Left ventricle myocardium superior (tissue), 1 donor: ENCODE data around the gene KHDRBS2. TPM values are rescaled to one million over a fixed set of nuclear protein-coding genes. Genes with fewer than 3 reads are reported as not detected.
"Not testable (repeated sequence)": the region's sequence is repeated elsewhere in the genome, so short reads cannot be mapped to it uniquely, and the experiment has no call there.

Source experiments
- ATAC-seq: fragments of 200-7000 bp; cut with Tn5 transposase; one replicate; pipeline ENCODE4 v1.9.1; 2020; ENCODE audit warnings: mild to moderate bottlenecking, moderate library complexity
- DNase-seq: peaks from one replicate; pipeline ENCODE4 v3.0.0-alpha.2; 2020
- intact Hi-C: fragments of 100-400 bp; cut with micrococcal nuclease; formaldehyde crosslinking; loops from one replicate; pipeline ENCODE4 v1.11.0; 2022
- total RNA-seq: library from RNA; stranded (reverse); fragmentation: NEBNext Ultra II Directional; extraction: Animal tissue kit (Norgen Biotek cat#: 25700); gene quantifications from one replicate; pipeline ENCODE4 v1.2.1, GENCODE V29; 2021
- donor health status: DM: no; HTN: yes; CAD: no; lungs with severe emphysema.

Gene KHDRBS2
- total RNA-seq, 1 donor from 2014 or later, result not detected

DNA sequence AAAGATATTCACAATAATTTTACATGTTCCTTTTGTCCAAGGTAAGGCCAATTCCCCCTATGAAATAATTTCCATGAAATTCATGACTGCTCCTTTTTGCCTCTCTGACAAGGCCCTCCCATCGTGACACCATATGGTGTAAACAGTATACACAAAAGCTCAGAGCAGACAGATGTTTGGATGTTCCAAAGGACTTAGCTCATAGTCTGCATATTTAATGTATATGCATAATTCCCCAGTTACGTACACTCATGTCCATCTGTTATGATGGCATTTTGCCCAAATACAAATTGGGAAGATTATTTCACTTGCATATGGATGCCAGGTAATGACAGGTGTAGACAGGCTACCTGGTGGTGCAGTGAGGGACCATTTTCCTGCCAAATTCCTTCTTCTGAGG lies 376.5 kb downstream of the KHDRBS2 start:
- intact Hi-C loops, result no loop called here
- ATAC-seq (no peak), DNase-seq (no peak)

DNA sequence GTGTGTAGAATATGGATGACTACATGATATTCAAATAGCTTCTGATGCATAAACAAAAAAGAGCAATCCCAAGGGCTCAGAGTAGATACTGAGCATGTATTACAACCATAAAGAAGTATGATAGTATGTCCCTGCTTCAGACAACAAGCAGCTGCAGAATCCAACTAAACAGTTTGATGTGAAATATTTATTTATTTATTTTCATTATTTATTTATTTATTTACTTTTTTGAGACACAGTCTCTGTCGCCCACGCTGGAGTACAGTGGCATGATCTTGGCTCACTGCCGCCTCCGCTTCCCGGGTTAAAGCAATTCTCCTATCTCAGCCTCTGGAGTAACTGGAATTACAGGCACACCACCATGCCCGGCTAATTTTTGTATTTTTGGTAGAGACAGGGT lies 384.3 kb downstream of the KHDRBS2 start:
- intact Hi-C loops, result no loop called here
- ATAC-seq (no peak), DNase-seq (no peak)

DNA sequence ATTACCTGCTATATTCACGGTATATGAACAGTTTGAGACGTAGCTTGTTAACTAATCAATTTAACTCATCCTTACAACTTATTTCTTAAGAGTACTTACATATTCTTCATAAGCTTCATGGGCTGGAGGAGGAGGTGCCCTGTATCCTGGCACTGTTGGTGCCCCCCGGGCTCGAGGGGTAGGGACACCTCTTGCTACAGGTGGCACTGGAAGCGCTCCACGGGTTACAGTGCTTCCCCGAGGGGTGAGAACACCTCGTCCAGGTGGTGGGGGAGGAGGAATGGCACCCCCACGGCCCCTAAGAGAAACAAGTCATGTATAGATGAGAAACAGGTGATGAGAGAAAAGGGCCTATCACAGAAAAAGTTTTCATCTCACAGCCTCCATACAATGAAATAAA lies 391.5 kb downstream of the KHDRBS2 start:
- ATAC-seq (no peak), DNase-seq (no peak)
- intact Hi-C loops, result no loop called here

DNA sequence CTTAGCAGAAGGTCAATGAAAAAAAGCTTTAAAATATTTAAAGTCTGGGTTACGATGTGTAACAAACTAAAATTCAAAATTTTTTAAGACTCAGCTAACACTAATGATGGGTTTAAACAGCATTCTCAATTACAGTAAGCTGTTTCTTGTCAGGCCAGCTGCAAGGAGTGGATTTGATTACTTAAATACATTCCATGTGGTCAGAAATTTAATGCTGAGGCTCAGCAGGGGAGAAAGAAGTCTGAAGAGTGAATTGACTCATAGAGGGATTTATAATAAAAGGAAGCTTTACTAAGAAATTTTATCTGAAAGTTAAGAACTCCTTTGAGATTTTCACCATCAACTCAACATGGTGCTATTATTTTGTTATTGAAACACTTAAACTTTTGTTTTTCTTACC lies 398.6 kb downstream of the KHDRBS2 start:
- DNase-seq (no peak), ATAC-seq (no peak)
- intact Hi-C loops, result no loop called here

DNA sequence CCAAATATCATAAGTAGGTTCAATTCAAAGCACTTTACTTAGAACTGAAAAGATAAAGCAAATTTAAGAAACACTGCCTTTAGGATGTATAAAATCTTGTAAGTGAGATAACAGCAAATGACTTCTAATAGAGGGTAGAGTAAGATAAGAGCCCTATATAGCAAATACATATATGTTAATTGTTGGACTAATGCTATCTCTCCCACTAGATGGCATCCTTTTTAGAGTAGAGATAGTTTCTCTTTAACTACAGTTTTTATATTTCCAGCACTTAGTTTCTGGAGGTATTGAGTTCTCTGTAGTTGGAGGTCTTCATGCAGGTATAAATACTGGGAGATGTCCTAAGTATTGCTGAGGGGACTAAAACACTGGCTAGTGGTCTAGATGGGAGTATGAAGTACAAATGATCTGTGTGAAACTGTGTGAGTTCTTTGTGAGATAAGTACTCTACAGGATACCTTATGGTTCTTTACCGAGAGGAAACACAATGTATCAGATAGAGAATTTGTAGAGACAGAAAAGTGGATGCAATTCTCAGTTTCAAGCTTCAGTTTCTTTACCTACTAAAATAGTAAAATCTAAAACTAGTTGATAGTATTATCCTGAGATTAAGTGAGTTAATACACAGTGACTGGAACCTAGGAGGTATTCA lies 399.3 kb downstream of the KHDRBS2 start:
- intact Hi-C loops, result no loop called here
- ATAC-seq (no peak), DNase-seq (no peak)

DNA sequence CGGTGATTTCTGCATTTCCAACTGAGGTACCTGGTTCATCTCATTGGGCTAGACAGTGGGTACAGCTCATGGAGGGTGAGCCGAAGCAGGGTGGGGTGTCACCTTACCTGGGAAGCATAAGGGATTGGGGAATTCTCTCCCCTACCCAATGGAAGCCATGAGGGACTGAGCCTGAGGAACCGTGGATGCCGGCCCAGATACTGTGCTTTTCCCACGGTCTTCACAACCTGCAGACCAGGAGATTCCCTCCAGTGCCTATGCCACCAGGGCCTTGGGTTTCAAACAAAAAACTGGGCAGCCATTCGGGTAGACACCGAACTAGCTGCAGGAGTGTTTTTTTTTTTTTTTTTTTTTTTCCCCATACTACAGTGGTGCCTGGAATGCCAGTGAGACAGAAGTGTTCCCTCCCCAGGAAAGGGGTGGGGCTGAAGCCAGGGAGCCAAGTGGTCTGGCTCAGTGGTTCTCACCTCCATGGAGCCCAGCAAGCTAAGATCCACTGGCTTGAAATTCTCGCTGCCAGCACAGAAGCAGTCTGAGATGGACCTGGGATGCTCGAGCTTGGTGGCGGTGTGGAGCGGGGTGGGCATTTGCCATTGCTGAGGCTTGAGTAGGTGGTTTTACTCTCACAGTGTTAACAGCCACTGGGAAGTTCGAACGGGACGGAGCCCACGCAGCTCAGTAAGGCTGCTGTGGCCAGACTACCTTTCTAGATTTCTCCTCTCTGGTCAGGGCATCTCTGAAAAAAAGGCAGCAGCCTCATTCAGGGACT lies 416.2 kb downstream of the KHDRBS2 start:
- intact Hi-C loops, result no loop called here
- DNase-seq (no peak), ATAC-seq (no peak)

DNA sequence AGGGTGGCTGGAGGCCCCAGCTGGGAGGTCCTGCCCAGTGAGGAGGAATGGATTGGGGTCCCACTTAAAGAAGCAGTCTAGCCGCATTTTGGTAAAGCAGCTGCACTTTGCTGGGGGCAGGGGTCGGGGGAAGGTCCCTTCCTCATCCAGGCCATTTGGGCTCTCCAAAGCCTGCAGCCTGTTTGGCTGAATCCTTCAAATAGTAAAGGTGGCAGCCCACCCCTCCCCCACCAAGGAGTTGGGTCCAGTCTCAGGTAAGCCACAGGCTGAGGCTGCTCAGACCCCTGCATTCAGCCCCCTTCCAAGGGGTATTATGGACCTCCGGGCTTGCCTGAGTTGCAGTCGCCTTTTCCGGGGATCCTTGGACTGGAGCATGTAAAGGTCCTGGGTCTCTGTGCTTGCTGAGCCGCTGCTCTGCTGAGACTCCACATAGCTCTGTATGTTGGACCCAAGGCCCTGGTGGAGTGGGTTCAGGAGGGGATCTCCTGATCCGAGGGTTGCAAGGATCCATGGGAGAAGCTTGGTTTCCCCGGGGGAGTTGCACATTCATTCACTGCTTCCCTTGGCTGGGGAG lies 417.4 kb downstream of the KHDRBS2 start:
- ATAC-seq, result no peak
- DNase-seq, result no peak
- intact Hi-C loops, result no loop called here

DNA sequence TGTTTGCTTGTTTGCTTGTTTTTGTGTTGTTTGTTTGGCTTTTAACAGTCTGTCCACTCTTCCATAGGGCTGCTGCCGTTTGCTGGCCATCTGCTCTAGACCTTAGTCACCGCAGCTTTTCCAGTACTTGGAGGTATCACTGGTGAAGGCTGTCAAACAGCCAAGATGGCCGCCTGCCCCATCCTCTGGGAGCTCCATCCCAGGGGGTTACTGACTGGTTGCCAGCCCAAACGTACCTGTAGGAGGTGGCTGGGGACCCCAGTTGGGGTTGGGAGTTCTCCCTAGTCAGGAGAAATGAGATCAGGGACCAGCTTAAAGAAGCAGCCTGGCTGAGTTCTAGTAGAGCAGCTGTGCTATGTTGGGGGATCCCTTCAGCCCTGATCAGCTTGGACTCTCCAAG lies 418.4 kb downstream of the KHDRBS2 start:
- no peak for DNase-seq
- intact Hi-C loops, result no loop called here
- no peak for ATAC-seq

DNA sequence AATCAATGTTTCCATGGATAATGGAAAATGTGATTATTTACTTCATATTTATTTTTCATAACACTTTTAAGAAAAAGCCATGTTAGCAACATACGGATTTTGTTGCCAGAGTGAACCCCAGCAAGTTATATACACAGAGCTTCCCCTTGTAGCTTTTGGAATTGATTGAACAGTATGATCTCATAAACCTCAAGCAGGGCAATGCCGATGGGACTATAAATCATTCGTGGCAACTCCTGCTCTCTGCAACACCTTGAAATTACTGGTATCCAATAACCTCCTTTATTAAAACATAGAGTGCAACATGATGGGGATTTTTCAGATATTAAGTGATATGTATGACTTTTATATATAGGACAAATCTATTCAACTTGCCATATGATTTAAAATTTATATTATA lies 428.5 kb downstream of the KHDRBS2 start:
- intact Hi-C loops, result no loop called here
- no peak for ATAC-seq
- DNase-seq, result no peak

DNA sequence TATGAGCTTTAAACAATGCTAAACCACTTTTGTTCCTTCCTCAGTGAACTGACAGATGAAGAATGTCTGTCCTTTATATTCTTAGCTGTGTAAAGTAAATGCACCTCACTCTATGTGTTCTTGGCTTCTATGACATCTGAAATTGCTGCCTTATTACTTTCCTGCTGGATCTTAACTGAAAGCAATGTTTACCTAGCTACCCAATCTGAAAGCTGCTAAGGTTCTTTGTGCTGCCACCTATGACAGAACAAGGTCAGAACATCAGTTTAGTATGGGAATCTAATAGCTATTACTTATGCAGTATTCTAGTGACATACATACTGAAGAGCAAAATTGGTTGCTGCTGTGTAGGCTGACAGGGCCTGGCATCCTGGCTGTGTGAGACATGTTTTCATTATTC lies 444.1 kb downstream of the KHDRBS2 start:
- no peak for ATAC-seq
- intact Hi-C loops, result no loop called here
- no peak for DNase-seq

DNA sequence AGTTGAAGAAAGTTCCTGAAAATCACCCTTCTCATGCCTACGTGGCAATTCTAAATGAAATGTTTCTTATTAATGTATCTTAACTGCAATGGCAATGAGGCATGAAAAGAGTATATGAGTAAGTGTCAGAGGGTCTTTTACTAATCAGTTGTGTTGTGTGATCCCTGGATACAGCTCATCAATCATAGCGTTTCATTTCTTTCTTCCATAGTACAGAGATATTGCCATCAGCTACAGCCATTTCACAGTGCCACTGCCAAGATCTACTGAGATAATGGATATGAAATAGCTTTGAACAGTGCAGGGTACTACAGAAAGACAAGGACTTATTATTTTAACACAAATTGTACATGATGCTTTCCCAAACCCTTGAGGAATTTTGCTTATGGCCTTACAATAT lies 450.8 kb downstream of the KHDRBS2 start:
- intact Hi-C loops, result no loop called here

DNA sequence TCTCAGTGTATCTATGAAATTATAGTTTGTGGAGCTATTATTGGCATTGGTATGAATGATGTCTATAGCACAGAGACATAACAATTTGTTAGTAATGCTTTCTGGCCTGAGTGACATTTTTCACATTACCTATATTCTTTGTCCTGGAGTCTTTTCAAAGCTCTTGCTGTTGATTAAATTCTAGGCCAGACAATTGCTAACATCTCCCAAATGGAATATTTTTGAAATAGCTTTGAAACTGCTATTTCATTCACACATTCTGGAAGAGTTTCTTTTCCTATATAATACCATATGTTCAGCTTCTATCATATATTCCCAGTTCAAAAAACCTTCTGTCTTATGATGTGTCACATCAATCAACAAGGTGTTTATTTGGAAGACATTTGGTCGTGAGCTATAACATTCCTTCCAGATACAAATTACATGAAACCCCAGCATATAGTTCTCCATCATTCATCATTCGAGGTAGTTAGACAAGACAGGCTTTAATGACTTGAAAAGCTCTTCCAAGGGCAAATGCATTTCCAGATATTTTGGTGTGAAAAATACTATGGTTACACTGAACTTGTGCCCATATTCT lies 452.8 kb downstream of the KHDRBS2 start:
- intact Hi-C loops, result no loop called here

More for the DNA sequence above, 450.8 kb downstream of the KHDRBS2 start:
- no peak for DNase-seq
- no peak for ATAC-seq

DNA sequence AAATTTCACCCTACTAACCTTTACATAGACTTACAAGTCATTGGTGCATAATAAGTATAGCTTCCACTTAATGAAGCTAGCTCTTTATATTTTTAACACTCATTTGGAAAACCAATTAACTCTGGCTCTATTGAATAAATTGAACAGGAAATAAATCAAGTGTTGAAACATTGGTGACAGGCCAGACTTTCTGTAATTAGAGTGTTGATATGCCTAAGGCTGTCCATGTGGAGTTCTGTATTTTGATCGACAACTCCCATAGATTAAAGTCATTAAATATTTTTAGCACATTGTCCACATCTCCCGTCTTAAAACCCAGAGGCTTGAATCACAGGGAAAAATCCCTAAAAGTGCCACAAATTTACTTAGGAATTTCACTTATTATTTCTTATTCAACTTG lies 468.3 kb downstream of the KHDRBS2 start:
- DNase-seq (no peak), ATAC-seq (no peak)
- intact Hi-C loops, result no loop called here

More for the DNA sequence above, 452.8 kb downstream of the KHDRBS2 start:
- DNase-seq (no peak), ATAC-seq (no peak)

DNA sequence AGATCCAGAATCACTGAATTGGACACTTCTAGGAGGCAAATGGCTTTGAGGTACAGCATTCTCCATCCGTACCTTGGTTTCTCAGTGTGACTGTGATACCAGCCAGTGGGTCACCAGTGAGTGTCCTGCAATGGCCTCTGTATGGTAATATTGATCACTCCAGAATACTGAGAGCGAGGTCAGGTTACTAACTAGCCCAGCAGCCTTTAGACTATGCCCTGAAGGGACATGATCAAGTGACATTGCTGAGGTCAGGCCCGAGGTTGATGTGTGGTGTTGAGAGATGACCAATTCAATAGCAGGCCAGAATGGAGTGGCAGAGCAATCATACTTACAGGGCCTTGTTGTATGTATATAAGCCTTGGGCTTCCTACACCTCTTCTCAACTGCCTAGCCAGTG lies 476.0 kb downstream of the KHDRBS2 start:
- intact Hi-C loops, result no loop called here
- no peak for DNase-seq
- no peak for ATAC-seq

DNA sequence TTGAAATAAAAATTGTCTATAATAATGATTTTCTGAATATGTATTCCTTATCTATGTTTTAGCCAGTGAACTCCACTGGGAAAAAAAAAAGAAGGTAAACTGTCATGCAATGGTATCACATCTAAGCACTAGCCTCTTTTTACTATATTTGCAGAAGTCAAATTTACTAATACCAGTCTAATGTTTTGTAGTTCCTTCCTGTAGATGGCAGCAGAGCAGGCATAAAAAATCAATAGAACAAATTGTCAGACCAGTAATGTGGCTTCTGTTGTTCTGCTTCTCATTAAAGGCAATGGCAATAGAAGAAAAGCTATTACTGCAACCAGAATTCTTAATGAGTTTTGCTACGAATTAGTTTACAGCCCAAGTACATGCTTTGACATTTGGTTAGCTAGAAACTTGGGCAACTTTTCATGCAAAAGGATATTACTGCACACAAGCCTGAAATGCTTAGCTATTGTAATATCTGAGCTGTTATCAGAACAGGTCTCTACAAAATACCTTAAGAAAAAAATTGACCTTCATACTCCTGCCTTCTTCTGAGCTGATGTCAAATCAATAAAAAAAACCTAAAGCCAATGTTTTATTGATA lies 476.9 kb downstream of the KHDRBS2 start:
- intact Hi-C loops, result no loop called here
- DNase-seq, result no peak
- ATAC-seq, result no peak

DNA sequence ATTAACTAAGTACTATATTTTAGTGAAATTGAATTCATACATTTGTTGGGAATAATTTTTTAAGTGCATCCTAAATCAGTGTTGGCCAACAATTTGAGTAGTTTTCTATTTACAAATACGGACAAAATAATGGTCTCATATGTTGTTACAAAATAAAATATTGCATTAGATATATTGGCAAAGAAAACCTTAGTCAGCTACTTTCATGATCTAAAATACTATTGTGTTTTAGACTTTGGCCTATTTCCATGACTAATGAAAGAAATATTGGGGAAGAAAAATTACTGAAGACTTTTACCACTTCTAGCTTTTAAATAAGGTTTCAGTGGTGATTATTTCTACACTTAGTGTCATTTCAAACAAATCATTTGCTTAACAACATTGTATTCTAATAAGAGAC lies 498.0 kb downstream of the KHDRBS2 start:
- no peak for DNase-seq
- ATAC-seq, result no peak
- intact Hi-C loops, result no loop called here

DNA sequence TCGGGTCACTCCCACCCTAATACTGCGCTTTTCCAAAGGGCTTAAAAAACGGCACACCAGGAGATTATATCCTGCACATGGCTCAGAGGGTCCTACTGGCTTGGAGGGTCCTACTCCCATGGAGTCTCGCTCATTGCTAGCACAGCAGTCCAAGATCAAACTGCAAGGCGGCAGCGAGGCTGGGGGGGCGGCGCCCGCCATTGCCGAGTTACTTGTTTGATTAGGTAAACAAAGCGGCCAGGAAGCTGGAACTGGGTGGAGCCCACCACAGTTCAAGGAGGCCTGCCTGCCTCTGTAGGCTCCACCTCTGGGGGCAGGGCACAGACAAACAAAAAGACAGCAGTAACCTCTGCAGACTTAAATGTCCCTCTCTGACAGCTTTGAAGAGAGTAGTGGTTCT lies 516.6 kb downstream of the KHDRBS2 start:
- intact Hi-C loops, DNase-seq, ATAC-seq: not testable (repeated sequence)

DNA sequence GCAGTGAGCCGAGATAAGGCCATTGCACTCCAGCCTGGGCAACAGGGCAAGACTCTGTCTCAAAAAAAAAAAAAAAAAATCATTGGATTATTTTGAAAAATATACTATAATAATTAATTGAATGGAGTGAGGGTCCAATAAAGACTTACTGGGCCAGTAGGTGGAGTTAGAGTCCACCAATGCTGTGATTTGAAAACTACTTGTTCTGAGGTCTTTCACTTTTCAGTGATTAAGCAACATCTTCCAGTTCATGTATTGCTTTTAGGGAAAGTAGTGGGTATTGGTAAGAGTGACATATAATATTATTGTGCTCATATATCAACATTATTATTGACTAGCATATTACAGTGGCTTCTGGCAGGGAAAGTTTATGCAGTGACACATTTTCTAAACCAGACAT lies 530.3 kb downstream of the KHDRBS2 start:
- no peak for ATAC-seq
- intact Hi-C loops, result no loop called here

DNA sequence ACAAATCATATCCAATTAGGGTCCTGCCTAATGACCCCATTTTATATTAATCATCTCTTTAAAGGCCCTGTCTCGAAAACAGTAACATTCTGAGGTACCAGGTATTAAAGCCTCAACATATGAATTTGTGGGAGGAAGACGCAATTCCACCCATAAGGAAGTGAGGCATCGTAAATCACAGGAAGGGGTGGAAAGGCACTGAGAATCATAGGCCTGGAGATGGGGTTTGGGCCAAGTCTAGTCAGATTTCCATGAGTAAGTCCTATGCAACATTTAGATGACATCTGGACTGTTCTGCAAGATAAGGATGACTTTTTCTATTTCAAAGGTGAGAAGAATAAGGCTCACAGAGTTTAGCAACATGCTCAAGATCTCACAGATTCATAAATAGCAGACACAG lies 534.0 kb downstream of the KHDRBS2 start:
- intact Hi-C loops, result no loop called here
- no peak for ATAC-seq
- no peak for DNase-seq

More for the DNA sequence above, 530.3 kb downstream of the KHDRBS2 start:
- no peak for DNase-seq

DNA sequence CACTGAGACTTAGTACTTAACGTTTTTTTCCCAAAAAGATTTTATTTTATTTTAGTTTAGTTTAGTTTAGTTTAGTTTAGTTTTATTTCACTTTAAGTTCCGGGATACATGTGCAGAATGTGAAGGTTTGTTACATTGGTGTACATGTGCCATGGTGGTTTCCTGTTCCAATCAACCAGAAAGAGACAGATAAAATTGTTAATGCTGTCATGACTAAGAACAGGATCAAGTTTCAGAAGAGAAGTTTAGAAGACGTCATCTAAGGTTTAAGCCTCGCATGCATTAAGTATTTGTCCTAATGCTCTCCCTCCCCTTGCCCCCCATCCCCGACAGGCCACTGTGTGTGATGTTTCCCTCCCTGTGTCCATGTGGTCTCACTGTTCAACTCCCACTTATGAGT lies 540.0 kb downstream of the KHDRBS2 start:
- intact Hi-C loops, result no loop called here
- ATAC-seq (no peak), DNase-seq (no peak)
